WTC11 (cell line): ENCODE measurements around the gene PLEK.

ENCODE experiments used
- ATF1 ChIP-seq: sonication (generic); formaldehyde crosslinking; IDR thresholded peaks from 2 replicates; pipeline ENCODE4 v1.8.1; 2023; ENCODE audit warnings: mild to moderate bottlenecking, moderate library complexity, missing genetic modification reagents
- FOXK1 ChIP-seq: sonication (generic); formaldehyde crosslinking; IDR thresholded peaks from 2 replicates; pipeline ENCODE4 v1.8.0; 2022; ENCODE audit warnings: mild to moderate bottlenecking, moderate library complexity, missing genetic modification reagents
- IRF2 ChIP-seq: sonication (generic); formaldehyde crosslinking; IDR thresholded peaks from 2 replicates; pipeline ENCODE4 v1.8.0; 2022; ENCODE audit warnings: low read depth, missing genetic modification reagents, borderline replicate concordance
- NFYB ChIP-seq: sonication (generic); formaldehyde crosslinking; conservative IDR thresholded peaks from 2 replicates; pipeline ENCODE4 v1.8.0; 2022; ENCODE audit warnings: low read depth, missing genetic modification reagents
- RELA ChIP-seq: sonication (generic); formaldehyde crosslinking; IDR thresholded peaks from 2 replicates; pipeline ENCODE4 v1.8.1; 2022; ENCODE audit warnings: missing genetic modification reagents, mild to moderate bottlenecking, borderline replicate concordance
- SP1 ChIP-seq: sonication (generic); formaldehyde crosslinking; conservative IDR thresholded peaks from 2 replicates; pipeline ENCODE4 v1.8.1; 2022; ENCODE audit warnings: missing genetic modification reagents
- TEAD4 ChIP-seq: sonication (generic); formaldehyde crosslinking; IDR thresholded peaks from 2 replicates; pipeline ENCODE4 v1.8.0; 2022; ENCODE audit warnings: mild to moderate bottlenecking, missing genetic modification reagents
- TF ChIP-seq, protein P1 (sequence below): sonication (generic); formaldehyde crosslinking; IDR thresholded peaks from 2 replicates; pipeline ENCODE4 v1.8.1; 2022; ENCODE audit warnings: low read depth, missing genetic modification reagents, borderline replicate concordance
- TF ChIP-seq, protein P2 (sequence below): fragments of 200-600 bp; IDR thresholded peaks from 2 replicates; pipeline ENCODE4 v1.8.0; 2022; ENCODE audit warnings: antibody characterized with exemption
- TF ChIP-seq, protein P3 (sequence below): sonication (generic); formaldehyde crosslinking; IDR thresholded peaks from 2 replicates; pipeline ENCODE4 v1.8.0; 2022; ENCODE audit warnings: mild to moderate bottlenecking, missing genetic modification reagents
- TF ChIP-seq, protein P4 (sequence below): sonication (generic); formaldehyde crosslinking; IDR thresholded peaks from 2 replicates; pipeline ENCODE4 v1.8.1; 2023; ENCODE audit warnings: mild to moderate bottlenecking, missing genetic modification reagents, moderate library complexity
- TF ChIP-seq, protein P5 (sequence below): sonication (generic); formaldehyde crosslinking; IDR thresholded peaks from 2 replicates; pipeline ENCODE4 v1.8.0; 2022; ENCODE audit warnings: mild to moderate bottlenecking, missing genetic modification reagents

DNA sequence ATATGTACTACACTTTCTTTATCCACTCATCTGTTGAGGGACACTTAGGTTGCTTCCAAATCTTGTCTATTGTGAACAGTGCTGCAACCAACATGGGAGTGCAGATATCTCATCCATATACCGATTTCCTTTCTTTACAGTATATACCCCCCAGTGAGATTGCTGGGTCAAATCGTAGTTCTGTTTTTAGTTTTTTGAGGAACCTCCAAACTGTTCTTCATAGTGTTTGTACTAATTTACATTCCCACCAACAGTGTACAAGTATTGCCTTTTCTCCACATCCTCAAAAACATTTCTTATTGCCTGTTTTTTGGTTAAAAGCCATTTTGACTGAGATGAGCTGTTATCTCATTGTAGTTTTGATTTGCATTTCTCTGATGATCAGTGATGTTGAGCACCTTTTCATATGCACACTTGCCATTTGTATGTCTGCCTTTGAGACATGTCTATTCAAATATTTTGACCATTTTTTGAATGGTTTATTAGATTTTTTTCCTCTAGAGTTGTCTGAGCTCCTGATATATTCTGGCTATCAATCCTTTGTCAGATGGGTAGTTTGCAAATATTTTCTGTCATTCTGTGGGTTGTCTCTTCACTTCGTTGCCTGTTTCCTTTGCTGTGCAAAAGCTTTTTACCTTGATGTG lies 12.2 kb downstream of the PLEK start:
- TF ChIP-seq, protein P1, sequence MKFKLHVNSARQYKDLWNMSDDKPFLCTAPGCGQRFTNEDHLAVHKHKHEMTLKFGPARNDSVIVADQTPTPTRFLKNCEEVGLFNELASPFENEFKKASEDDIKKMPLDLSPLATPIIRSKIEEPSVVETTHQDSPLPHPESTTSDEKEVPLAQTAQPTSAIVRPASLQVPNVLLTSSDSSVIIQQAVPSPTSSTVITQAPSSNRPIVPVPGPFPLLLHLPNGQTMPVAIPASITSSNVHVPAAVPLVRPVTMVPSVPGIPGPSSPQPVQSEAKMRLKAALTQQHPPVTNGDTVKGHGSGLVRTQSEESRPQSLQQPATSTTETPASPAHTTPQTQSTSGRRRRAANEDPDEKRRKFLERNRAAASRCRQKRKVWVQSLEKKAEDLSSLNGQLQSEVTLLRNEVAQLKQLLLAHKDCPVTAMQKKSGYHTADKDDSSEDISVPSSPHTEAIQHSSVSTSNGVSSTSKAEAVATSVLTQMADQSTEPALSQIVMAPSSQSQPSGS (CRISPR knock-in tag), result no peak
- TF ChIP-seq, protein P2, sequence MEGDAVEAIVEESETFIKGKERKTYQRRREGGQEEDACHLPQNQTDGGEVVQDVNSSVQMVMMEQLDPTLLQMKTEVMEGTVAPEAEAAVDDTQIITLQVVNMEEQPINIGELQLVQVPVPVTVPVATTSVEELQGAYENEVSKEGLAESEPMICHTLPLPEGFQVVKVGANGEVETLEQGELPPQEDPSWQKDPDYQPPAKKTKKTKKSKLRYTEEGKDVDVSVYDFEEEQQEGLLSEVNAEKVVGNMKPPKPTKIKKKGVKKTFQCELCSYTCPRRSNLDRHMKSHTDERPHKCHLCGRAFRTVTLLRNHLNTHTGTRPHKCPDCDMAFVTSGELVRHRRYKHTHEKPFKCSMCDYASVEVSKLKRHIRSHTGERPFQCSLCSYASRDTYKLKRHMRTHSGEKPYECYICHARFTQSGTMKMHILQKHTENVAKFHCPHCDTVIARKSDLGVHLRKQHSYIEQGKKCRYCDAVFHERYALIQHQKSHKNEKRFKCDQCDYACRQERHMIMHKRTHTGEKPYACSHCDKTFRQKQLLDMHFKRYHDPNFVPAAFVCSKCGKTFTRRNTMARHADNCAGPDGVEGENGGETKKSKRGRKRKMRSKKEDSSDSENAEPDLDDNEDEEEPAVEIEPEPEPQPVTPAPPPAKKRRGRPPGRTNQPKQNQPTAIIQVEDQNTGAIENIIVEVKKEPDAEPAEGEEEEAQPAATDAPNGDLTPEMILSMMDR, result no peak
- TF ChIP-seq TEAD4 (CRISPR knock-in tag) (no peak), RELA (CRISPR knock-in tag) (no peak), ATF1 (CRISPR knock-in tag) (no peak), NFYB (no peak), FOXK1 (CRISPR knock-in tag) (no peak), IRF2 (CRISPR knock-in tag) (no peak), SP1 (CRISPR knock-in tag) (no peak)
- TF ChIP-seq, protein P3, sequence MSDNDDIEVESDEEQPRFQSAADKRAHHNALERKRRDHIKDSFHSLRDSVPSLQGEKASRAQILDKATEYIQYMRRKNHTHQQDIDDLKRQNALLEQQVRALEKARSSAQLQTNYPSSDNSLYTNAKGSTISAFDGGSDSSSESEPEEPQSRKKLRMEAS (CRISPR knock-in tag), result no peak
- TF ChIP-seq, protein P4, sequence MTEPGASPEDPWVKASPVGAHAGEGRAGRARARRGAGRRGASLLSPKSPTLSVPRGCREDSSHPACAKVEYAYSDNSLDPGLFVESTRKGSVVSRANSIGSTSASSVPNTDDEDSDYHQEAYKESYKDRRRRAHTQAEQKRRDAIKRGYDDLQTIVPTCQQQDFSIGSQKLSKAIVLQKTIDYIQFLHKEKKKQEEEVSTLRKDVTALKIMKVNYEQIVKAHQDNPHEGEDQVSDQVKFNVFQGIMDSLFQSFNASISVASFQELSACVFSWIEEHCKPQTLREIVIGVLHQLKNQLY (CRISPR knock-in tag), result no peak
- TF ChIP-seq, protein P5, sequence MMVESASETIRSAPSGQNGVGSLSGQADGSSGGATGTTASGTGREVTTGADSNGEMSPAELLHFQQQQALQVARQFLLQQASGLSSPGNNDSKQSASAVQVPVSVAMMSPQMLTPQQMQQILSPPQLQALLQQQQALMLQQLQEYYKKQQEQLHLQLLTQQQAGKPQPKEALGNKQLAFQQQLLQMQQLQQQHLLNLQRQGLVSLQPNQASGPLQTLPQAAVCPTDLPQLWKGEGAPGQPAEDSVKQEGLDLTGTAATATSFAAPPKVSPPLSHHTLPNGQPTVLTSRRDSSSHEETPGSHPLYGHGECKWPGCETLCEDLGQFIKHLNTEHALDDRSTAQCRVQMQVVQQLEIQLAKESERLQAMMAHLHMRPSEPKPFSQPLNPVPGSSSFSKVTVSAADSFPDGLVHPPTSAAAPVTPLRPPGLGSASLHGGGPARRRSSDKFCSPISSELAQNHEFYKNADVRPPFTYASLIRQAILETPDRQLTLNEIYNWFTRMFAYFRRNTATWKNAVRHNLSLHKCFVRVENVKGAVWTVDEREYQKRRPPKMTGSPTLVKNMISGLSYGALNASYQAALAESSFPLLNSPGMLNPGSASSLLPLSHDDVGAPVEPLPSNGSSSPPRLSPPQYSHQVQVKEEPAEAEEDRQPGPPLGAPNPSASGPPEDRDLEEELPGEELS (CRISPR knock-in tag), result no peak
